Sigmoid colon (tissue), 7 donors: Measurements from ENCODE around the gene PREX1. TPM values are rescaled to one million over a fixed set of nuclear protein-coding genes. Genes with fewer than 3 reads are reported as not detected.

ENCODE experiments used
- DNase-seq: peaks from one replicate; pipeline ENCODE4 v3.0.0-alpha.2; 2019
- H3K27ac ChIP-seq, 4 donors: fragments of 200-600 bp; sonication (generic); one replicate each; pipeline ENCODE4 v1.5.1; 2016 to 2019; ENCODE audit warnings: mild to moderate bottlenecking in 1 of 4
- H3K27me3 ChIP-seq, 3 donors: fragments of 200-600 bp; sonication (generic); one replicate each; pipeline ENCODE4 v1.5.1; 2019; ENCODE audit warnings: mild to moderate bottlenecking in 1 of 3
- H3K36me3 ChIP-seq, 4 donors: fragments of 200-600 bp; sonication (generic); one replicate each; pipeline ENCODE4 v1.5.1; 2016 to 2019
- H3K4me1 ChIP-seq, 4 donors: fragments of 200-600 bp; sonication (generic); one replicate each; pipeline ENCODE4 v1.5.1; 2017 to 2019
- H3K4me3 ChIP-seq, 4 donors: fragments of 200-600 bp; sonication (generic); one replicate each; pipeline ENCODE4 v1.5.1; 2017 to 2019; ENCODE audit warnings: mild to moderate bottlenecking in 2 of 4, moderate library complexity in 1 of 4
- H3K9me3 ChIP-seq, 4 donors: fragments of 200-600 bp in 3 of 4; sonication (generic) in 3 of 4; one replicate each; pipeline versions ENCODE4 v1.5.1 to v1.6.1; 2013 to 2019
- CTCF ChIP-seq, 4 experiments: fragments of 450-650 bp in 3 of 4; fragments of 200-600 bp in 1 of 4; IDR thresholded peaks; one replicate each; pipeline ENCODE4 v1.5.1; 2016 to 2019; ENCODE audit warnings: antibody characterized with exemption in 4 of 4, mild to moderate bottlenecking in 3 of 4, moderate library complexity in 2 of 4
- EP300 ChIP-seq, 4 donors: sonication (generic); formaldehyde crosslinking; IDR thresholded peaks; one replicate each; pipeline ENCODE4 v1.6.1; 2017; ENCODE audit warnings: antibody characterized with exemption in 4 of 4
- POLR2A ChIP-seq, 2 donors: fragments of 450-650 bp; IDR thresholded peaks; one replicate each; pipeline ENCODE4 v1.6.1; 2016; ENCODE audit warnings: antibody characterized with exemption in 2 of 2, mild to moderate bottlenecking in 2 of 2, moderate library complexity in 2 of 2
- POLR2AphosphoS5 ChIP-seq, 4 donors: sonication (generic); formaldehyde crosslinking; IDR thresholded peaks; one replicate each; pipeline ENCODE4 v1.6.1; 2017; ENCODE audit warnings: antibody characterized with exemption in 4 of 4
- WGBS, 2 donors: extraction: QIAGEN DNeasy Blood & Tissue Kit; methylation state at CpG; one replicate each; pipeline ENCODE4 v1.1.7; 2013; 5-methylcytosine and 5-hydroxymethylcytosine counted together
- intact Hi-C: fragments of 100-400 bp; cut with DNase I; formaldehyde crosslinking; loops from one replicate; pipeline ENCODE4 v1.15.1; 2023
- polyA plus RNA-seq, 3 donors: library from polyadenylated mRNA; stranded (reverse); fragments of 200-250 nt; gene quantifications; one replicate each; pipeline ENCODE4 v1.2.3, GENCODE V29; 2013
- total RNA-seq, 4 donors: library from RNA; depleted of rRNA; stranded (reverse); fragments of >200 nt; gene quantifications; one replicate each; pipeline ENCODE4 v1.1.0, GENCODE V29; 2016
- donor health status: healthy with polysubstance abuse.
- donor health status: Bipolar disorder and iron deficiency.
- donor health status: healthy.

PREX1 gene
- total and polyA plus RNA-seq, 7 donors: 5.4 to 22.9 (median 15.5) TPM

- Histone ChIP-seq H3K27ac (no peak overlapping the region), H3K9me3 (no peaks in the 10 kb centered on the region), H3K4me1 (no peaks in the 10 kb centered on the region), H3K27me3 (no peaks in the 10 kb centered on the region), H3K4me3 (no peak overlapping the region), H3K36me3 (no peaks in the 10 kb centered on the region)
- intact Hi-C loops: no loop called here
- TF ChIP-seq POLR2AphosphoS5 (IDR thresholded peaks at IDR 0.05) (no peak), POLR2A (IDR thresholded peaks at IDR 0.05) (no peak), CTCF (IDR thresholded peaks at IDR 0.05) (no peak), EP300 (IDR thresholded peaks at IDR 0.05) (no peak)
- DNase-seq: no peak
These were observed 22.0 kb upstream of the PREX1 start for GRCh38 chr20:48849779-48850178.

GRCh38 chr20:48849299-48849698 is 21.5 kb upstream of the PREX1 start:
- intact Hi-C loops: no loop called here
- WGBS, 2 donors: 63 to 74% methylated on average over 2 of the region's 2 CpGs
- Histone ChIP-seq H3K36me3 (no peaks in the 10 kb centered on the region), H3K4me1 (no peaks in the 10 kb centered on the region), H3K9me3 (no peaks in the 10 kb centered on the region), H3K27ac (no peak overlapping the region), H3K27me3 (no peaks in the 10 kb centered on the region), H3K4me3 (no peak overlapping the region)
- TF ChIP-seq POLR2A (IDR thresholded peaks at IDR 0.05) (no peak), POLR2AphosphoS5 (IDR thresholded peaks at IDR 0.05) (no peak), EP300 (IDR thresholded peaks at IDR 0.05) (no peak), CTCF (IDR thresholded peaks at IDR 0.05) (no peak)
- no peak for DNase-seq

- DNase-seq: no peak
- H3K36me3 ChIP-seq: no peaks in the 10 kb centered on the region
- no peaks in the 10 kb centered on the region for H3K4me1 ChIP-seq
- no peak overlapping the region for H3K27ac ChIP-seq
- 78 to 83% methylated on average over 5 of the region's 5 CpGs for WGBS, 2 donors
- H3K9me3 ChIP-seq: no peaks in the 10 kb centered on the region
- no peak overlapping the region for H3K4me3 ChIP-seq
- intact Hi-C loops: no loop called here
- TF ChIP-seq POLR2A (IDR thresholded peaks at IDR 0.05) (no peak), POLR2AphosphoS5 (IDR thresholded peaks at IDR 0.05) (no peak), CTCF (IDR thresholded peaks at IDR 0.05) (no peak), EP300 (IDR thresholded peaks at IDR 0.05) (no peak)
- no peaks in the 10 kb centered on the region for H3K27me3 ChIP-seq
These were observed 19.9 kb upstream of the PREX1 start for GRCh38 chr20:48847498-48848205.

GRCh38 chr20:48846516-48847492 is 19.0 kb upstream of the PREX1 start:
- no peaks in the 10 kb centered on the region for H3K36me3 ChIP-seq

More at GRCh38 chr20:48846516-48847492, 19.0 kb upstream of the PREX1 start:
- H3K4me3 ChIP-seq: no peak overlapping the region
- no peaks in the 10 kb centered on the region for H3K9me3 ChIP-seq
- intact Hi-C loops: no loop called here
- 31 to 44% methylated on average over 12 of the region's 12 CpGs for whole genome bisulfite sequencing, 2 donors
- TF ChIP-seq POLR2A (IDR thresholded peaks at IDR 0.05) (no peak), EP300 (IDR thresholded peaks at IDR 0.05) (no peak), CTCF (IDR thresholded peaks at IDR 0.05) (no peak), POLR2AphosphoS5 (IDR thresholded peaks at IDR 0.05) (no peak)
- H3K27ac ChIP-seq: no peak overlapping the region
- DNase-seq: no peak
- no peaks in the 10 kb centered on the region for H3K4me1 ChIP-seq
- H3K27me3 ChIP-seq: no peaks in the 10 kb centered on the region
